GM23338 (cell line): Measurements from ENCODE around the gene MCM9. TPM values are rescaled to one million over a fixed set of nuclear protein-coding genes. Genes with fewer than 3 reads are reported as not detected.

Experiments
- ATAC-seq: fragments of 200-7000 bp; cut with Tn5 transposase; 3 replicates; pipeline ENCODE4 v1.9.1; 2020
- DNase-seq: peaks from one replicate; pipeline ENCODE4 v3.0.0-alpha.2; 2015; ENCODE audit warnings: low spot score
- H2AFZ ChIP-seq: fragments of 200-600 bp; sonication (generic); 2 replicates; pipeline ENCODE4 v1.8.0; 2016; ENCODE audit warnings: antibody characterized with exemption, mild to moderate bottlenecking, moderate library complexity
- H3F3A ChIP-seq: fragments of 200-600 bp; sonication (generic); replicated peaks from 2 replicates; pipeline ENCODE4 v1.8.0; 2017; ENCODE audit warnings: antibody characterized with exemption, mixed run types, low read depth
- H3K27ac ChIP-seq: fragments of 200-600 bp; sonication (generic); 2 replicates; pipeline ENCODE4 v1.6.1; 2016; ENCODE audit warnings: low read depth
- H3K27me3 ChIP-seq: fragments of 200-600 bp; sonication (generic); 2 replicates; pipeline ENCODE4 v1.8.0; 2016; ENCODE audit warnings: mild to moderate bottlenecking, mixed run types, moderate library complexity; ENCODE audit not compliant: insufficient read depth
- H3K36me3 ChIP-seq: fragments of 200-600 bp; sonication (generic); 2 replicates; pipeline ENCODE4 v1.8.0; 2016; ENCODE audit warnings: mild to moderate bottlenecking; ENCODE audit not compliant: insufficient read depth
- H3K4me1 ChIP-seq: fragments of 200-600 bp; sonication (generic); 2 replicates; pipeline ENCODE4 v1.8.0; 2016; ENCODE audit warnings: mild to moderate bottlenecking, moderate library complexity; ENCODE audit not compliant: insufficient read depth
- H3K4me2 ChIP-seq: fragments of 200-600 bp; sonication (generic); 2 replicates; pipeline ENCODE4 v1.7.1; 2017; ENCODE audit warnings: mixed run types
- H3K4me3 ChIP-seq: fragments of 200-600 bp; sonication (generic); 2 replicates; pipeline ENCODE4 v1.6.1; 2016; ENCODE audit warnings: mixed run types
- H3K79me2 ChIP-seq: fragments of 200-600 bp; sonication (generic); replicated peaks from 2 replicates; pipeline ENCODE4 v1.8.0; 2017; ENCODE audit warnings: mild to moderate bottlenecking; ENCODE audit not compliant: insufficient read depth
- H3K9me2 ChIP-seq: fragments of 200-600 bp; sonication (generic); 2 replicates; pipeline ENCODE4 v1.8.0; 2017; ENCODE audit not compliant: insufficient read depth
- H4K20me1 ChIP-seq: fragments of 200-600 bp; sonication (generic); replicated peaks from 2 replicates; pipeline ENCODE4 v1.8.0; 2017; ENCODE audit warnings: mild to moderate bottlenecking; ENCODE audit not compliant: insufficient read depth
- H3K27ac Mint-ChIP-seq: 2 replicates; pipeline ENCODE4 v1.8.0; 2020; ENCODE audit warnings: inconsistent platforms, mild to moderate bottlenecking, moderate library complexity, mixed read lengths
- H3K27me3 Mint-ChIP-seq: 3 replicates; pipeline ENCODE4 v1.8.0; 2022; ENCODE audit warnings: low read depth, mild to moderate bottlenecking, moderate library complexity, mixed read lengths, inconsistent platforms; ENCODE audit not compliant: insufficient read depth, poor library complexity
- H3K36me3 Mint-ChIP-seq: 3 replicates; pipeline ENCODE4 v1.8.0; 2021; ENCODE audit warnings: low read depth, mild to moderate bottlenecking, inconsistent platforms, moderate library complexity, mixed read lengths
- H3K4me1 Mint-ChIP-seq: 3 replicates; pipeline ENCODE4 v1.8.0; 2020; ENCODE audit warnings: mild to moderate bottlenecking, inconsistent platforms, mixed read lengths
- H3K4me3 Mint-ChIP-seq: 3 replicates; pipeline ENCODE4 v1.8.0; 2021; ENCODE audit warnings: moderate library complexity, mild to moderate bottlenecking, inconsistent platforms, mixed read lengths
- H3K9me3 Mint-ChIP-seq: 3 replicates; pipeline ENCODE4 v1.8.0; 2020; ENCODE audit warnings: moderate library complexity, mild to moderate bottlenecking, inconsistent platforms, mixed read lengths
- CREB1 ChIP-seq: fragments of 250-450 bp; sonication (Bioruptor Pico); IDR thresholded peaks from 2 replicates; pipeline ENCODE4 v1.5.0; 2020; ENCODE audit warnings: low read depth, mild to moderate bottlenecking, moderate library complexity
- CTCF ChIP-seq, 2 experiments: fragments of 200-600 bp in 1 of 2; sonication (generic) in 1 of 2; conservative IDR thresholded peaks; 2 replicates each; pipeline versions ENCODE4 v1.5.1 to v1.6.1; 2016 to 2017; ENCODE audit warnings: antibody characterized with exemption in 2 of 2, low read depth in 2 of 2, mild to moderate bottlenecking in 2 of 2, moderate library complexity in 1 of 2
- ETS1 ChIP-seq: IDR thresholded peaks from 2 replicates; pipeline ENCODE4 v1.6.1; 2016; ENCODE audit warnings: antibody characterized with exemption
- EZH2 ChIP-seq: fragments of 200-600 bp; sonication (generic); IDR thresholded peaks from one replicate; pipeline ENCODE4 v1.8.0; 2017; ENCODE audit warnings: antibody characterized with exemption, mild to moderate bottlenecking, low read depth; ENCODE audit not compliant: unreplicated experiment
- EZH2phosphoT487 ChIP-seq: fragments of 200-600 bp; sonication (generic); IDR thresholded peaks from one replicate; pipeline ENCODE4 v1.8.1; 2018; ENCODE audit warnings: antibody characterized with exemption; ENCODE audit not compliant: unreplicated experiment
- JUNB ChIP-seq: IDR thresholded peaks from one replicate; pipeline ENCODE4 v1.6.1; 2016; ENCODE audit warnings: antibody characterized with exemption; ENCODE audit not compliant: unreplicated experiment
- POLR2AphosphoS5 ChIP-seq: IDR thresholded peaks from 2 replicates; pipeline ENCODE4 v1.6.1; 2016; ENCODE audit warnings: antibody characterized with exemption, low read depth
- STAT1 ChIP-seq: IDR thresholded peaks from one replicate; pipeline ENCODE4 v1.6.1; 2016; ENCODE audit warnings: antibody characterized with exemption; ENCODE audit not compliant: unreplicated experiment
- ZNF114 ChIP-seq: fragments of 250-450 bp; sonication (Bioruptor Pico); IDR thresholded peaks from 2 replicates; pipeline ENCODE4 v1.5.0; 2020; ENCODE audit warnings: mild to moderate bottlenecking, moderate library complexity
- ZNF331 ChIP-seq: fragments of 250-450 bp; sonication (Bioruptor Pico); IDR thresholded peaks from 2 replicates; pipeline ENCODE4 v1.5.0; 2020; ENCODE audit warnings: low read depth, mild to moderate bottlenecking, moderate library complexity
- ZNF462 ChIP-seq: fragments of 250-450 bp; sonication (Bioruptor Pico); IDR thresholded peaks from 2 replicates; pipeline ENCODE4 v1.5.0; 2020; ENCODE audit warnings: mild to moderate bottlenecking, moderate library complexity
- polyA plus RNA-seq: library from polyadenylated mRNA; unstranded; fragments of >200 nt; fragmentation: Nextera tagmentation; extraction: Ambion mirVana; gene quantifications from 2 replicates; pipeline ENCODE4 v1.2.1, GENCODE V29; 2016
- total RNA-seq: library from RNA; depleted of rRNA; stranded (reverse); fragments of >200 nt; shearing (Covaris generic); gene quantifications from 2 replicates; pipeline ENCODE4 v1.2.3, GENCODE V29; 2014

Gene MCM9
- total and polyA plus RNA-seq, 2 experiments from 2014 or later = 14.9 to 16.6 TPM

- H3K36me3 Mint-ChIP-seq = peaks cover 17% of the 10 kb centered on the region; the same call in 2 of the 3 replicates
- TF ChIP-seq ZNF331 (CRISPR knock-in tag) (no peak), CREB1 (CRISPR knock-in tag) (no peak), EZH2phosphoT487 (no peak), EZH2 (no peak), CTCF (conservative IDR thresholded peaks at IDR 0.05; ENCODE audit: low read depth in 2 of 2) (no peak), ZNF114 (CRISPR knock-in tag) (no peak)
- peak overlapping the region; percentile 99 for H3K27ac Mint-ChIP-seq
- peak; percentile 74 for DNase-seq
- peaks cover 36% of the 10 kb centered on the region for H3K4me1 Mint-ChIP-seq
- Histone ChIP-seq H3K27me3 (no peaks in the 10 kb centered on the region), H3F3A (no peaks in the 10 kb centered on the region), H3K4me2 (peak overlapping the region; percentile 82), H3K79me2 (peaks cover 67% of the 10 kb centered on the region), H2AFZ (no peak overlapping the region), H3K9me2 (no peaks in the 10 kb centered on the region), H3K27ac (peak overlapping the region; percentile 95), H3K36me3 (no peaks in the 10 kb centered on the region), H4K20me1 (no peaks in the 10 kb centered on the region), H3K4me3 (peak overlapping the region; percentile 88), H3K4me1 (peaks cover 43% of the 10 kb centered on the region)
- peaks cover 12% of the 10 kb centered on the region for H3K27me3 Mint-ChIP-seq
- H3K9me3 Mint-ChIP-seq = no peaks in the 10 kb centered on the region
- H3K4me3 Mint-ChIP-seq = peak overlapping the region; percentile 90
- peak; percentile 4 for ATAC-seq
These were observed 41.7 kb downstream of the MCM9 start for GRCh38 chr6:118893064-118893806.

GRCh38 chr6:118892355-118892991 lies 42.5 kb downstream of the MCM9 start:
- no peak for ATAC-seq
- Histone ChIP-seq H3K27ac (no peak overlapping the region; the same call in 1 of the 2 replicates), H3K36me3 (no peaks in the 10 kb centered on the region), H3K4me2 (peak overlapping the region; percentile 82), H3F3A (no peaks in the 10 kb centered on the region), H3K4me3 (peak overlapping the region; percentile 88), H3K4me1 (peaks cover 37% of the 10 kb centered on the region), H4K20me1 (no peaks in the 10 kb centered on the region), H3K79me2 (peaks cover 65% of the 10 kb centered on the region), H3K27me3 (no peaks in the 10 kb centered on the region), H3K9me2 (no peaks in the 10 kb centered on the region), H2AFZ (no peak overlapping the region)
- peak overlapping the region; percentile 90 for H3K4me3 Mint-ChIP-seq
- peak overlapping the region; percentile 99 for H3K27ac Mint-ChIP-seq
- H3K9me3 Mint-ChIP-seq = no peaks in the 10 kb centered on the region
- DNase-seq = no peak
- peaks cover 11% of the 10 kb centered on the region; the same call in 2 of the 3 replicates for H3K36me3 Mint-ChIP-seq
- H3K27me3 Mint-ChIP-seq = peaks cover 14% of the 10 kb centered on the region
- peaks cover 30% of the 10 kb centered on the region for H3K4me1 Mint-ChIP-seq
- TF ChIP-seq ZNF114 (CRISPR knock-in tag) (no peak), ZNF331 (CRISPR knock-in tag) (no peak), STAT1 (no peak), JUNB (no peak), EZH2 (no peak), ETS1 (no peak), EZH2phosphoT487 (no peak), ZNF462 (CRISPR knock-in tag) (no peak), CREB1 (CRISPR knock-in tag) (no peak), POLR2AphosphoS5 (no peak)
